HepG2 (cell line): ENCODE results near the gene TRIM10. TPM values are rescaled to one million over a fixed set of nuclear protein-coding genes. Genes with fewer than 3 reads are reported as not detected.

ENCODE experiments used
- ATAC-seq: fragments of 200-7000 bp; cut with Tn5 transposase; 3 replicates; pipeline ENCODE4 v1.9.1; 2020; ENCODE audit warnings: mild to moderate bottlenecking, moderate library complexity
- BruUV-seq: library from RNA; stranded (reverse); fragments of 400-500 nt; replicated peaks from 2 replicates; lab custom pipeline; 2021; lab: Mats Ljungman, UMichigan
- CTCF ChIA-PET: fragments of 300-600 bp; formaldehyde crosslinking; extraction: SDS; loops from one replicate; lab custom pipeline; 2021; ENCODE audit warnings: low total read pairs, inconsistent platforms, low intra/inter-chr PET ratio; lab: Yijun Ruan, JAX
- POLR2A ChIA-PET: fragments of 350-600 bp; sonication (Branson Sonifier 250); formaldehyde crosslinking; loops from one replicate; lab custom pipeline; 2020; ENCODE audit warnings: antibody characterized with exemption, inconsistent platforms; lab: Yijun Ruan, JAX
- DNase-seq: peaks from one replicate; pipeline ENCODE4 v3.0.0-alpha.2; 2015; ENCODE audit warnings: low spot score
- FAIRE-seq: peaks from 3 replicates; lab custom pipeline; 2011; peaks lifted over from hg19 to GRCh38; lab: Jason Lieb, UNC
- H2AFZ ChIP-seq: one replicate; pipeline ENCODE4 v1.6.1; 2011; ENCODE audit warnings: low read length, inconsistent platforms
- H3K27ac ChIP-seq: fragments of 300-600 bp; 3 replicates; pipeline ENCODE4 v1.8.0; 2011; ENCODE audit warnings: mixed run types, mild to moderate bottlenecking, mixed read lengths, low read length, inconsistent platforms; ENCODE audit not compliant: insufficient read depth; ENCODE audit errors: extremely low read length
- H3K27me3 ChIP-seq, 2 experiments: fragments of 200-600 bp in 1 of 2; 2 replicates in 1 of 2; 3 replicates in 1 of 2; pipeline versions ENCODE4 v1.6.0 to v1.8.0; 2011; ENCODE audit warnings: low read length in 2 of 2, mild to moderate bottlenecking in 2 of 2, moderate library complexity in 2 of 2, inconsistent platforms in 1 of 2; ENCODE audit not compliant: insufficient read depth in 2 of 2, control insufficient read depth in 1 of 2
- H3K36me3 ChIP-seq, 2 experiments: fragments of 200-600 bp in 1 of 2; replicated peaks in 1 of 2; 2 replicates in 1 of 2; 3 replicates in 1 of 2; pipeline versions ENCODE4 v1.5.1 to v1.8.0; 2011; ENCODE audit warnings: low read length in 2 of 2, inconsistent platforms in 1 of 2; ENCODE audit not compliant: insufficient read depth in 2 of 2, control insufficient read depth in 1 of 2
- H3K4me1 ChIP-seq: 2 replicates; pipeline ENCODE4 v1.5.1; 2012; ENCODE audit warnings: low read length, inconsistent platforms; ENCODE audit not compliant: insufficient read depth
- H3K4me2 ChIP-seq: 2 replicates; pipeline ENCODE4 v1.6.0; 2011; ENCODE audit warnings: low read depth, low read length, inconsistent platforms
- H3K4me3 ChIP-seq, 3 experiments: fragments of 200-600 bp in 1 of 3; sonication (generic), shearing (Covaris generic) in 1 of 3; replicated peaks in 1 of 3; 2 replicates each; pipeline ENCODE4 v1.5.1; 2011 to 2016; ENCODE audit warnings: low read length in 3 of 3, inconsistent platforms in 2 of 3, low read depth in 2 of 3, mild to moderate bottlenecking in 2 of 3, control low read depth in 1 of 3, mixed read lengths in 1 of 3; ENCODE audit not compliant: insufficient read depth in 1 of 3
- H3K79me2 ChIP-seq: one replicate; pipeline ENCODE4 v1.6.1; 2011; ENCODE audit warnings: low read length, inconsistent platforms; ENCODE audit not compliant: insufficient read depth
- H3K9ac ChIP-seq: 2 replicates; pipeline ENCODE4 v1.6.0; 2011; ENCODE audit warnings: mild to moderate bottlenecking, low read depth, low read length, inconsistent platforms; ENCODE audit not compliant: insufficient read depth
- H3K9me3 ChIP-seq: 2 replicates; pipeline ENCODE4 v1.5.1; 2012; ENCODE audit warnings: mild to moderate bottlenecking, low read length
- H4K20me1 ChIP-seq: 2 replicates; pipeline ENCODE4 v1.6.0; 2011; ENCODE audit warnings: inconsistent platforms, mild to moderate bottlenecking, low read length, moderate library complexity; ENCODE audit not compliant: insufficient read depth
- AHR ChIP-seq: IDR thresholded peaks from 2 replicates; pipeline ENCODE4 v1.6.1; 2018; ENCODE audit warnings: missing genetic modification reagents, missing compliant biosample characterization
- HDAC6 ChIP-seq: fragments of 200-600 bp; sonication (generic); IDR thresholded peaks from 2 replicates; pipeline ENCODE4 v1.7.0; 2017; ENCODE audit warnings: mild to moderate bottlenecking, antibody characterized with exemption, low read length, low read depth
- HMGA1 ChIP-seq: sonication (generic); formaldehyde crosslinking; conservative IDR thresholded peaks from 2 replicates; pipeline ENCODE4 v1.4.0; 2020; ENCODE audit warnings: missing genetic modification reagents
- WGBS: methylation state at CpG from one replicate; pipeline ENCODE4 v1.1.6; 2017; ENCODE audit warnings: low lambda C conversion rate; 5-methylcytosine and 5-hydroxymethylcytosine counted together
- in situ Hi-C: cut with HindIII; loops from 2 replicates; pipeline ENCODE4 v1.10.0; 2017; ENCODE audit warnings: low pct_unique_long_range_greater_than_20kb; ENCODE audit not compliant: extremely low pct_ligation_motif_present
- intact Hi-C: fragments of 100-400 bp; cut with micrococcal nuclease; formaldehyde crosslinking; loops from one replicate; pipeline ENCODE4 v1.10.0; 2022; ENCODE audit not compliant: unreplicated experiment
- polyA plus RNA-seq, 8 experiments: library from polyadenylated mRNA; depleted of rRNA in 3 of 8; stranded (reverse) in 7 of 8; unstranded in 1 of 8; fragments of >200 nt; fragmentation: Illumina TruSeq in 4 of 8; extraction: Trizol in 4 of 8; gene quantifications; 2 replicates each; pipeline versions ENCODE4 v1.2.1 to v1.2.3, GENCODE V29; 2011 to 2016; ENCODE audit warnings: low read depth in 4 of 8, missing spikeins in 1 of 8, mixed read lengths in 1 of 8; ENCODE audit not compliant: insufficient read depth in 1 of 8
- total RNA-seq, 5 experiments: library from RNA; depleted of rRNA; stranded (reverse); fragments of >200 nt; fragmentation: Illumina TruSeq; extraction: Trizol; gene quantifications; 2 replicates each; pipeline ENCODE4 v1.2.3, GENCODE V29; 2016; ENCODE audit warnings: low read depth in 1 of 5
- TF ChIP-seq, protein P1 (sequence below): sonication (generic); formaldehyde crosslinking; IDR thresholded peaks from 2 replicates; pipeline ENCODE4 v1.9.0; 2022; ENCODE audit warnings: missing genetic modification reagents, mild to moderate bottlenecking, borderline replicate concordance
- TF ChIP-seq, protein P2 (sequence below): sonication (generic); formaldehyde crosslinking; IDR thresholded peaks from 2 replicates; pipeline ENCODE4 v1.4.0; 2020; ENCODE audit warnings: missing genetic modification reagents, mild to moderate bottlenecking, borderline replicate concordance

The TRIM10 gene
- total and polyA plus RNA-seq, 2 of the 13 experiments (the other 11 are each of a cell fraction or from before 2014, with no cell fraction given): 4.1 to 6.8 TPM

DNA sequence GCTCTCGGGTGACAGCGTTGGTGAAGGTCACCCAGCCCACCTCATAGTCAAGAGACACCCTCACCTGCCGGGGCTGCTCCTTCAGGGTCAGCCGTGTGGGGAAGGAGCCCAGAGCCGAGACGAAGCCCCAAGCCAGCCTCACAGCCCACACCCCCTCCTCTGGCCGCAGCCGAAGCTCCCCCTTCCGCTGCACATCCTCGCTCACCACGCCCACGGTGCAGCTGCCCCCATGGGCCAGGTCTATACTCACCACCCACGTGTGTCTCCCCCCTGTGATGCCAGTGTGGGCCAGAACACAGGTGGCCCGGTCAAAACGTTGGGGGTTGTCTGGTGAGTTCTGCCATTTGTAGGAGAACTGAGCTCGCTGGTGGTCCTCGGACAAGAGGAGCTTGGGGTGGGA is 7.0 kb downstream of the TRIM10 start:
- Histone ChIP-seq H2AFZ (no peak overlapping the region), H3K36me3 (no peaks in the 10 kb centered on the region), H3K27ac (no peak overlapping the region), H3K4me2 (no peak overlapping the region), H3K9me3 (no peaks in the 10 kb centered on the region), H3K79me2 (no peaks in the 10 kb centered on the region), H3K4me1 (peaks cover 69% of the 10 kb centered on the region), H4K20me1 (no peaks in the 10 kb centered on the region), H3K4me3 (no peak overlapping the region), H3K27me3 (no peaks in the 10 kb centered on the region), H3K9ac (no peak overlapping the region)
- ChIA-PET POLR2A (interaction anchor here (0.6 to 1.3 kb wide), 3 partner anchors 18 to 169 kb away, joined by 4 to 7 read pairs (median 5); partner anchors contain the start of gene TRIM40), CTCF (no interaction called here)
- BruUV-seq: no TSS peak
- TF ChIP-seq AHR (CRISPR knock-in tag) (no peak), HDAC6 (no peak), HMGA1 (CRISPR knock-in tag) (no peak)
- TF ChIP-seq, protein P1, sequence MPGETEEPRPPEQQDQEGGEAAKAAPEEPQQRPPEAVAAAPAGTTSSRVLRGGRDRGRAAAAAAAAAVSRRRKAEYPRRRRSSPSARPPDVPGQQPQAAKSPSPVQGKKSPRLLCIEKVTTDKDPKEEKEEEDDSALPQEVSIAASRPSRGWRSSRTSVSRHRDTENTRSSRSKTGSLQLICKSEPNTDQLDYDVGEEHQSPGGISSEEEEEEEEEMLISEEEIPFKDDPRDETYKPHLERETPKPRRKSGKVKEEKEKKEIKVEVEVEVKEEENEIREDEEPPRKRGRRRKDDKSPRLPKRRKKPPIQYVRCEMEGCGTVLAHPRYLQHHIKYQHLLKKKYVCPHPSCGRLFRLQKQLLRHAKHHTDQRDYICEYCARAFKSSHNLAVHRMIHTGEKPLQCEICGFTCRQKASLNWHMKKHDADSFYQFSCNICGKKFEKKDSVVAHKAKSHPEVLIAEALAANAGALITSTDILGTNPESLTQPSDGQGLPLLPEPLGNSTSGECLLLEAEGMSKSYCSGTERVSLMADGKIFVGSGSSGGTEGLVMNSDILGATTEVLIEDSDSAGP (CRISPR knock-in tag): peak; percentile 28; the same call in 1 of the 2 replicates
- TF ChIP-seq, protein P2, sequence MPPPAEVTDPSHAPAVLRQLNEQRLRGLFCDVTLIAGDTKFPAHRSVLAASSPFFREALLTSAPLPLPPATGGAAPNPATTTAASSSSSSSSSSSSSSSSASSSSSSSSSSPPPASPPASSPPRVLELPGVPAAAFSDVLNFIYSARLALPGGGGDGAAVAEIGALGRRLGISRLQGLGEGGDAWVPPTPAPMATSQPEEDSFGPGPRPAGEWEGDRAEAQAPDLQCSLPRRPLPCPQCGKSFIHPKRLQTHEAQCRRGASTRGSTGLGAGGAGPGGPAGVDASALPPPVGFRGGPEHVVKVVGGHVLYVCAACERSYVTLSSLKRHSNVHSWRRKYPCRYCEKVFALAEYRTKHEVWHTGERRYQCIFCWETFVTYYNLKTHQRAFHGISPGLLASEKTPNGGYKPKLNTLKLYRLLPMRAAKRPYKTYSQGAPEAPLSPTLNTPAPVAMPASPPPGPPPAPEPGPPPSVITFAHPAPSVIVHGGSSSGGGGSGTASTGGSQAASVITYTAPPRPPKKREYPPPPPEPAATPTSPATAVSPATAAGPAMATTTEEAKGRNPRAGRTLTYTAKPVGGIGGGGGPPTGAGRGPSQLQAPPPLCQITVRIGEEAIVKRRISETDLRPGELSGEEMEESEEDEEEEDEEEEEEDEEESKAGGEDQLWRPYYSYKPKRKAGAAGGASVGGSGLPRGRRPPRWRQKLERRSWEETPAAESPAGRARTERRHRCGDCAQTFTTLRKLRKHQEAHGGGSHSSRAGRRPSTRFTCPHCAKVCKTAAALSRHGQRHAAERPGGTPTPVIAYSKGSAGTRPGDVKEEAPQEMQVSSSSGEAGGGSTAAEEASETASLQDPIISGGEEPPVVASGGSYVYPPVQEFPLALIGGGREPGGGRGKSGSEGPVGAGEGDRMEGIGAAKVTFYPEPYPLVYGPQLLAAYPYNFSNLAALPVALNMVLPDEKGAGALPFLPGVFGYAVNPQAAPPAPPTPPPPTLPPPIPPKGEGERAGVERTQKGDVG (CRISPR knock-in tag): 0 out of 2 replicates have a peak, but pooled peaks have one; percentile 26
- 91% methylated on average over 10 of the region's 17 CpGs for WGBS
- ATAC-seq (no peak), FAIRE-seq (no peak), DNase-seq (no peak)
- in situ Hi-C loops (no loop called here), intact Hi-C loops (no loop called here)
